Small intestine (tissue), 7 donors: ENCODE results near the gene PLPP6. TPM values are rescaled to one million over a fixed set of nuclear protein-coding genes. Genes with fewer than 3 reads are reported as not detected.

Experiments
- DNase-seq, 2 donors: peaks; one replicate each; pipeline versions ENCODE4 v3.0.0 to v3.0.0-alpha.2; 2013
- FAIRE-seq: peaks from 2 replicates; lab custom pipeline; 2012; peaks lifted over from hg19 to GRCh38; lab: Jason Lieb, UNC
- H3K27ac ChIP-seq, 3 donors: one replicate each; pipeline ENCODE4 v1.5.1; 2013; ENCODE audit warnings: low read length in 2 of 3, mild to moderate bottlenecking in 2 of 3, control low read depth in 1 of 3, inconsistent platforms in 1 of 3, low read depth in 1 of 3, moderate library complexity in 1 of 3
- H3K27me3 ChIP-seq, 3 donors: one replicate each; pipeline ENCODE4 v1.6.1; 2013; ENCODE audit warnings: low read length in 3 of 3, inconsistent platforms in 1 of 3; ENCODE audit not compliant: control insufficient read depth in 3 of 3, insufficient read depth in 3 of 3
- H3K36me3 ChIP-seq, 3 donors: one replicate each; pipeline ENCODE4 v1.6.1; 2013; ENCODE audit warnings: low read length in 3 of 3, inconsistent platforms in 1 of 3, low read depth in 1 of 3, mild to moderate bottlenecking in 1 of 3, moderate library complexity in 1 of 3; ENCODE audit not compliant: control insufficient read depth in 3 of 3, insufficient read depth in 2 of 3
- H3K4me1 ChIP-seq, 3 donors: one replicate each; pipeline ENCODE4 v1.6.1; 2013; ENCODE audit warnings: low read length in 2 of 3, inconsistent platforms in 1 of 3, low read depth in 1 of 3, mild to moderate bottlenecking in 1 of 3, moderate library complexity in 1 of 3; ENCODE audit not compliant: control insufficient read depth in 3 of 3, insufficient read depth in 2 of 3
- H3K4me3 ChIP-seq, 3 donors: one replicate each; pipeline ENCODE4 v1.5.1; 2013; ENCODE audit warnings: low read length in 3 of 3, control low read depth in 1 of 3, inconsistent platforms in 1 of 3, low read depth in 1 of 3, mild to moderate bottlenecking in 1 of 3, moderate library complexity in 1 of 3
- H3K9me3 ChIP-seq, 2 donors: one replicate each; pipeline ENCODE4 v1.6.1; 2013; ENCODE audit warnings: low read depth in 1 of 2, low read length in 1 of 2; ENCODE audit not compliant: control insufficient read depth in 2 of 2, insufficient read depth in 1 of 2
- WGBS, 3 donors: extraction: QIAGEN DNeasy Blood & Tissue Kit; methylation state at CpG; one replicate each; pipeline ENCODE4 v1.1.7; 2013; 5-methylcytosine and 5-hydroxymethylcytosine counted together
- polyA plus RNA-seq, 4 donors: library from polyadenylated mRNA; stranded (reverse) in 3 of 4; unstranded in 1 of 4; fragments of 200-250 nt in 3 of 4; fragments of 120-200 nt in 1 of 4; gene quantifications; one replicate each; pipeline versions ENCODE4 v1.2.1 to v1.2.3, GENCODE V29; 2013
- donor health status: healthy with polysubstance abuse.
- donor health status: control.
- donor health status: control.
- donor health status: Bipolar disorder and iron deficiency.
- donor health status: healthy.

The PLPP6 gene
- polyA plus RNA-seq, 4 donors = 5.1 to 21.9 (median 7.5) TPM

DNA sequence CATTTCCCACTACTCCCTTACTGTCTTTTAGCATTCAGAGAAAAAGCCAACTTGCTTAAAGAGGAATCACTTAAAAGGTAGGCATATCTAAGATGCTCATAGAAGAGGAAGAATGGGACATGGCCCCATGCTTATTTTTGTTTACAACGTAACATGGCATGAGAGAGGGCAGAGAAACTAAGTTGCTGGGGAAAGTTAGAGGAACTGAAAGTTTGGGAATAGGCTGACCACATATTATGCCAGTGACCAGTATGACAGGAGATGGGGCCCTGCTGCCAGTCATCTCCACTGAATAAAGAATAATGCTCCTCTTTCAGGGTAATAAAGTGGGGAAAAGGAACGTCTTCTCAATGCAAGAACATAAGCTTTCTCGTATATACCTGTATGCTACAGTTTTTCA, 1.9 kb downstream of the PLPP6 start:
- Histone ChIP-seq H3K27ac (peak overlapping the region in 1 of 3 donors; percentile 85), H3K9me3 (no peaks in the 10 kb centered on the region), H3K36me3 (no peaks in the 10 kb centered on the region), H3K27me3 (no peaks in the 10 kb centered on the region), H3K4me1 (peaks cover 3 to 28% (median 15%) of the 10 kb centered on the region in 3 donors), H3K4me3 (peak overlapping the region in 2 of 3 donors; percentile 6 to 40)
- no peak for FAIRE-seq
- WGBS, 3 donors = 33 to 68% (median 44%) methylated on average over 3 of the region's 3 CpGs
- no peak for DNase-seq

DNA sequence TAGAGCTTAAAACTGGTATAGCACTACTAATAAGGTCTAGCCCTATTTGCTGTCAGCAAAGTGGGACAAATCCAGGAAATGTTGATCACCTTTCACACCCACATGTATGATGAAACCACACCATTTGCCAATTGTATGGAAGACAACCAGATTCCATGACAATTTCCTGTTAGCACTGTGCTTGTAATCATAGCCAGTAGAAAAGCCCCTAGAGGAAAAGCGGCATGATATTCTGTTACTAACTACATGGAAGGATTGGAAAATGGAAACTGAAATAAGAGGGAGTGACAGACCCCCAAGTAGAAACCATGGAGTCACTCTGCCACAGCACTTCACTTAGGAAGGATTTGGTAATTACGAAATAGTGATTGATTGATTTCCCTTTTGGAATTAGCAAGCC, 3.3 kb downstream of the PLPP6 start:
- Histone ChIP-seq H3K36me3 (no peaks in the 10 kb centered on the region), H3K9me3 (no peaks in the 10 kb centered on the region), H3K27me3 (no peaks in the 10 kb centered on the region), H3K4me3 (peak overlapping the region in 2 of 3 donors; percentile 40 to 71), H3K27ac (peak overlapping the region; percentile 56 to 85 (median 84)), H3K4me1 (peaks cover 3 to 28% (median 15%) of the 10 kb centered on the region in 3 donors)
- DNase-seq (peak; percentile 57 to 62), FAIRE-seq (no peak)
- WGBS, 3 donors = 19 to 55% (median 47%) methylated on average over 2 of the region's 2 CpGs

DNA sequence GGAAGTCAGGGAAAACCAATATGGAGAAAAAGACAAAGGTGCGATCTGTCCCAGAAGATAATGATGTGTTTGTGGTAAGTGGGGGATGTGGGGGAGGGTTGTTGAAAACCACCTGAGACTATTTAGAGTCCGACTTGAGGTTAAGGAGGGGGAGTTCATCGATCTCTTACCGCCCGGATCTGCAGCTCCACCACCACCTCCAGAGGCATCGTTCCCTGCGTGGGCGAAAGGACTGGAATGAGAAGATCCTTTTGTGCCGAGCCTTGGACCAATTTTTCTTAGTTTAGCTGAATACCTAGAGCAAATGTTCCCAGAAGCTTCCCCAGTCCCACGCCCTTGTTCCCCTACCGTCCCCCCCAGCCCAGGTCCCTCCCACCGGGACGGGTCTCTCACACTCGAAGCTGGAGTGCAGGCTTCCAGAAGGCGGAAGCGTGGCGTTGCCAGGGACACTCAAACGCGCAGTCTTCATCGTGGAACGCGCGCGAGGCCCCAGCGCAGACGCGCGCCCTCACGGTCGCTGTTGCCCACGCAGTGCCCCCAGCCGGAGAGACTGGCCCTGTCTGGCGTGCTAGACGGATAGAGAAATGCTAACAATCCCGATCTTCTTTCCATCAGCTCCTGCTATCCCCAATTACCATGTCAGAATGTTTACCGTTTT, 4.1 kb downstream of the PLPP6 start, which contains the start of gene SPATA6L:
SPATA6L (minus strand) TSS at position 439 of the 658 bp plus-strand sequence; CDS start at position 209, 230 bp downstream.
- FAIRE-seq (no peak), DNase-seq (peak; percentile 73 to 88)
- no peaks in the 10 kb centered on the region for H3K36me3 ChIP-seq
- no peaks in the 10 kb centered on the region for H3K9me3 ChIP-seq
- peak within 1 kb of the TSS in 2 of 3 donors; percentile 47 to 71 for H3K4me3 ChIP-seq
- peaks cover 3 to 28% (median 15%) of the 10 kb centered on the region in 3 donors for H3K4me1 ChIP-seq
- H3K27ac ChIP-seq = peak within 1 kb of the TSS; percentile 56 to 95 (median 84)
- no peaks in the 10 kb centered on the region for H3K27me3 ChIP-seq
- WGBS, 3 donors = 1% methylated on average over 36 of the region's 36 CpGs

DNA sequence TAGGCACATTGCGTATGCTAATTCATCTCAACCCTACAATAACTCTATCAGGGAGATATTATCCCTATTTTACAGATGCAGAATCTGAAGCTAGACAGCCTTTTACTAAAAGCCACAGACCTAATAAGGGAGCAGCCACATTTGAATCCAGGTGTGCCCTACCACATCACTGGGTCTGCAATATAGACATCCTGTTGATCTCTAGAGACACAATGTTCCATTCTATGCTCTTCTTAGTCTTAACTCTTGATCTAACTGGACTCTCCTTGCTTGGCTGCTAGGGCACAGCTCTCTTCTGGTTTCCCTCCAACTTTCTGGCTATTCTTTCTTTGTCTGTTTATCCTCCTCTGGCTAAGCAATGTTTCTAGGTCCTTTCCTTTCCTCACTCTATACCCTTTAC, 5.6 kb downstream of the PLPP6 start:
- 94 to 100% (median 100%) methylated on average over 1 of the region's 1 CpG for WGBS, 3 donors
- Histone ChIP-seq H3K4me3 (no peak overlapping the region), H3K27me3 (no peaks in the 10 kb centered on the region), H3K9me3 (no peaks in the 10 kb centered on the region), H3K4me1 (peaks cover 3 to 26% (median 13%) of the 10 kb centered on the region in 3 donors), H3K36me3 (no peaks in the 10 kb centered on the region), H3K27ac (no peak overlapping the region)
- no peak for DNase-seq
- FAIRE-seq = no peak

DNA sequence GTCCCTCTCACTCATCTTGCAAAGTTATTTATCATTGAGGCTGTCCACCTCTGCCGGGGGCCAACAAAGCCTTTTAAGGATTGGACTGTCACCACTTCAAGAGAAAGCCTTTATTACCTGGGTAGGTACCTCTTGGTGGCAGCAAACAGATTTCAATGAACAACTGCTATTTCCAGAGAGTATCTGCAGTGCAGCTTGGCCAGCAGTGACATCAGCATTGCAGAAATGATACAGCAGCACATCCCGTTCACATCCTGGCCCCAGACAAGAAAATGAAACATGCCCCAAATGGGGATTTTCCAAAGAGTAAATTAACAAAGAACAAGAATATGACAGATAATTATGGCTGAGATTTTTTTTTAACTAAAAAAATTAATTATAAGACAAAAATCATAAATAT, 6.5 kb downstream of the PLPP6 start:
- DNase-seq (no peak), FAIRE-seq (no peak)
- Histone ChIP-seq H3K4me1 (peaks cover 3 to 21% (median 8%) of the 10 kb centered on the region in 3 donors), H3K36me3 (no peaks in the 10 kb centered on the region), H3K27ac (no peak overlapping the region), H3K4me3 (no peak overlapping the region), H3K27me3 (no peaks in the 10 kb centered on the region), H3K9me3 (no peaks in the 10 kb centered on the region)
- 83 to 89% (median 88%) methylated on average over 2 of the region's 2 CpGs for WGBS, 3 donors

DNA sequence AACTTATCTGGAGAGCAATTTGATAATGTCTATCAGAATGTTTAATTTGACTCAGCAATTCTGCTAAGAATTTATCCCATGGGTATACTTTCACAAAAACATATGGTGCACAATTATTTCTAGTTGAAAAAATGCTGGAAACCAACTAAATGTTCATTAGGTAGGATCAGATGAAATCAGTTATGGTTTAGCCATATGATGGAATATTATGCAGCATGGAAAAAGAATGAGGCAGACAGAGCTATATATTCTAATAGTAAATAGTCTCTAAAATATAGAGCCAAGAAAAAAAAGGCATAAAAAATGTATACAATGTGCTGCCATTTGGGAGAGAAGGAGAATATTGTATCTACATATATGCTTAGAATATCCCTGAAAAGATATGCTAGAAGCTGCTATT, 7.8 kb downstream of the PLPP6 start:
- H3K27me3 ChIP-seq = no peaks in the 10 kb centered on the region
- no peak overlapping the region for H3K27ac ChIP-seq
- H3K9me3 ChIP-seq = no peaks in the 10 kb centered on the region
- no peak overlapping the region for H3K4me3 ChIP-seq
- peaks cover 0 to 9% (median 6%) of the 10 kb centered on the region in 3 donors for H3K4me1 ChIP-seq
- DNase-seq = no peak
- FAIRE-seq = no peak
- no peaks in the 10 kb centered on the region for H3K36me3 ChIP-seq

DNA sequence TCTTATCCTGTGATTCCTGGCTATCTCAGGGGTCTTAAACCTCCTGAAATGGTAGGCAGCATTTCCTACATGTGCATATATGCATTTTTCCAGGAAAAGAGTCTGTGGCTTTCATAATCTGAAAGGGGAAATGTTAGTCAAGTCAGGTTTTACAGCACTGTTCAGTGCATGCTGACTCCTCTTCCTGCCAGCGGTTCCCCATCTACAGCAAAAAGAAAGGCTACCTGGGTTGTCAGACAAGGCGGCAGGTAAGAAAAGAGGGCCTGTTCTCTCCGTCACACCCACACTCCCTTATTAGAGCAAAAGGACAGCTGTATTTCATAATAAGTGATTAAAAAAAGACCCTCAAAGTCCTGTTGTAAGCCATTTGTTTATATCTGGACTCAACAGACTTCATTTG, 8.5 kb downstream of the PLPP6 start:
- FAIRE-seq = no peak
- Histone ChIP-seq H3K9me3 (no peaks in the 10 kb centered on the region), H3K36me3 (no peaks in the 10 kb centered on the region), H3K27ac (no peak overlapping the region), H3K4me3 (no peak overlapping the region), H3K4me1 (peaks cover 0 to 3% (median 2%) of the 10 kb centered on the region in 3 donors), H3K27me3 (no peaks in the 10 kb centered on the region)
- DNase-seq = no peak
- 85 to 96% (median 94%) methylated on average over 3 of the region's 3 CpGs for WGBS, 3 donors

DNA sequence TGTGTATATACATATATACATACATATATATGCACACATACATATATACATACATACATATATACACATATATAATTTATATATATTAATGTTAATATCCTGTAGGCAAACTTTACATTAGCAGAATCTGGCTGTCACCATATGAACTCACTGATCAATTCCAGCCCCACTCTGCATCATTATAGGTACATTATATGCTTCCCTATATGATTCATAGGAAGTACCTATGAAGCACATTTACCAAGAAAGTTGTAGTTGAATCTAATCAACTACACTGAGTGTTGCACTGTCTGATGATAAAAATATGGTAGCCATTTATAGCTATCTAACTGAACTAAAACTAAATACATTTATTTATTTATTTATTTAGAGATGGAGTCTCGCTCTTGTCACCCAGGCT, 9.6 kb downstream of the PLPP6 start:
- DNase-seq (no peak), FAIRE-seq (no peak)
- H3K4me3 ChIP-seq = no peak overlapping the region
- no peak overlapping the region for H3K27ac ChIP-seq
- no peaks in the 10 kb centered on the region for H3K27me3 ChIP-seq
- H3K4me1 ChIP-seq = peaks cover 0 to 2% (median 0%) of the 10 kb centered on the region in 3 donors
- H3K36me3 ChIP-seq = no peaks in the 10 kb centered on the region
- 95 to 100% (median 96%) methylated on average over 1 of the region's 1 CpG for WGBS, 3 donors
- no peaks in the 10 kb centered on the region for H3K9me3 ChIP-seq

DNA sequence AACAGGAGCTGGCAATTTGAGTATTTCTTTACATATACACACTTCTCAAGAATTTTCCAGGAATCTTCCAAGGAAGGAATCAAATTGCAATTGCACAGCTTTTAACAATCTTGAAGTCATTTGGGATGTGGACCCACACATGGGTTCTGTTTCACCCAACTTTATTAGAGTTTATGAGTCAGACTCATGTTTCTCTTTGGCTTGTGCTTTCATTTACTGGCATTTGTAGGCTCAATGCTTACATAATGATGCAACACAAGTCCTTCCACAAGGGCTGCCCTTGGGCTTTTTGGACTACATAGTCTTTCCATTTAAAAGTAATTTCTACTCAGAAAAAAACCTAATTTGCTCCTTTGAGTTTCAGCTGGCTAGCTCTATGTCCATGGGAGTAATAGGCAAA, 12.7 kb downstream of the PLPP6 start:
- DNase-seq = no peak
- H3K27ac ChIP-seq = no peak overlapping the region
- H3K36me3 ChIP-seq = no peaks in the 10 kb centered on the region
- no peaks in the 10 kb centered on the region for H3K9me3 ChIP-seq
- peaks cover 2 to 7% (median 5%) of the 10 kb centered on the region in 3 donors for H3K4me1 ChIP-seq
- H3K4me3 ChIP-seq = no peak overlapping the region
- no peaks in the 10 kb centered on the region for H3K27me3 ChIP-seq
- FAIRE-seq = no peak
